SU-DHL-6 (cell line): ENCODE measurements around the gene NEB.

ENCODE experiments used
- EZH2phosphoT487 ChIP-seq: fragments of 200-600 bp; sonication (generic), shearing (Covaris generic); conservative IDR thresholded peaks from 2 replicates; pipeline ENCODE4 v1.6.1; 2018; ENCODE audit warnings: mild to moderate bottlenecking, antibody characterized with exemption, low read length, moderate library complexity, mixed read lengths
- TF ChIP-seq, protein P1 (sequence below): fragments of 200-600 bp; sonication (generic); IDR thresholded peaks from one replicate; pipeline ENCODE4 v1.5.1; 2017; ENCODE audit warnings: antibody characterized with exemption, mild to moderate bottlenecking, low read length, moderate library complexity; ENCODE audit not compliant: insufficient read depth, poor library complexity, severe bottlenecking

DNA sequence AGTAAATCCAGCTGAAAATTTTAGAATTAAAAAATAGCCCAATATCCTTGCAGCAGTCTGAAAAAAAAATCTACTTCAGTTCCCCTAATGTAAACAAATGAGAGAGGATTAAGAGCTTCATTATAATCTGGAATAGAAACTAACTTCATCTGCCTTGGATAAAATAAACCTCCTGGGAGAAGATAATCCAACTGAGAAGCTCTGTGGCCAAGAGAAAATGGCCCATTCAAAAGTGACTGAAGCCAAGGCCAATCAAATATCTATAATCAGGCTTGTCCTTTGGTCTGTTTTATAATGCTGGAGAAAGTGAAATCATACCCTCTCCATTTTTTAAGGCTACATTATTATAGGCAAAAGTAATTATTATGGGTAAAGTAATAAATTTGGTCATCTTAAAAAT, 110.0 kb downstream of the NEB start:
- TF ChIP-seq, protein P1, sequence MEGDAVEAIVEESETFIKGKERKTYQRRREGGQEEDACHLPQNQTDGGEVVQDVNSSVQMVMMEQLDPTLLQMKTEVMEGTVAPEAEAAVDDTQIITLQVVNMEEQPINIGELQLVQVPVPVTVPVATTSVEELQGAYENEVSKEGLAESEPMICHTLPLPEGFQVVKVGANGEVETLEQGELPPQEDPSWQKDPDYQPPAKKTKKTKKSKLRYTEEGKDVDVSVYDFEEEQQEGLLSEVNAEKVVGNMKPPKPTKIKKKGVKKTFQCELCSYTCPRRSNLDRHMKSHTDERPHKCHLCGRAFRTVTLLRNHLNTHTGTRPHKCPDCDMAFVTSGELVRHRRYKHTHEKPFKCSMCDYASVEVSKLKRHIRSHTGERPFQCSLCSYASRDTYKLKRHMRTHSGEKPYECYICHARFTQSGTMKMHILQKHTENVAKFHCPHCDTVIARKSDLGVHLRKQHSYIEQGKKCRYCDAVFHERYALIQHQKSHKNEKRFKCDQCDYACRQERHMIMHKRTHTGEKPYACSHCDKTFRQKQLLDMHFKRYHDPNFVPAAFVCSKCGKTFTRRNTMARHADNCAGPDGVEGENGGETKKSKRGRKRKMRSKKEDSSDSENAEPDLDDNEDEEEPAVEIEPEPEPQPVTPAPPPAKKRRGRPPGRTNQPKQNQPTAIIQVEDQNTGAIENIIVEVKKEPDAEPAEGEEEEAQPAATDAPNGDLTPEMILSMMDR, result no peak
- no peak for TF ChIP-seq EZH2phosphoT487
